Measurements from ENCODE around the gene KLF14.

GRCh38 chr7:130703851-130704250 lies 30.2 kb downstream of the KLF14 start:
- TF ChIP-seq CTCF (IDR thresholded peaks at IDR 0.05 in 4 of 5, conservative IDR thresholded peaks at IDR 0.05 in 1 of 5): no peak
- TF ChIP-seq POLR2A (IDR thresholded peaks at IDR 0.05): no peak

All from gastrocnemius medialis (tissue), 4 donors.